Smooth muscle cell (in vitro differentiated cells): Measurements from ENCODE around the gene RSPH1. TPM values are rescaled to one million over a fixed set of nuclear protein-coding genes. Genes with fewer than 3 reads are reported as not detected.

Experiments
- DNase-seq: peaks from one replicate; lab custom pipeline; 2025; ENCODE audit not compliant: unreplicated experiment; lab: John Stamatoyannopoulos, UW
- H2AFZ ChIP-seq: fragments of 200-600 bp; sonication (generic); 2 replicates; pipeline ENCODE4 v1.6.0; 2016; ENCODE audit warnings: antibody characterized with exemption, low read depth, mild to moderate bottlenecking
- H3F3A ChIP-seq: fragments of 200-600 bp; sonication (generic); 2 replicates; pipeline ENCODE4 v1.6.0; 2017; ENCODE audit warnings: antibody characterized with exemption, low read depth
- H3K27ac ChIP-seq: fragments of 200-600 bp; sonication (generic); 2 replicates; pipeline ENCODE4 v1.5.1; 2016; ENCODE audit warnings: low read depth, mild to moderate bottlenecking
- H3K27me3 ChIP-seq: fragments of 200-600 bp; sonication (generic); 2 replicates; pipeline ENCODE4 v1.6.1; 2016; ENCODE audit warnings: low read depth, mild to moderate bottlenecking
- H3K36me3 ChIP-seq: fragments of 200-600 bp; sonication (generic); 2 replicates; pipeline ENCODE4 v1.5.1; 2016; ENCODE audit warnings: low read depth
- H3K4me1 ChIP-seq: fragments of 200-600 bp; sonication (generic); 2 replicates; pipeline ENCODE4 v1.5.1; 2016; ENCODE audit warnings: low read depth
- H3K4me2 ChIP-seq: fragments of 200-600 bp; sonication (generic); 2 replicates; pipeline ENCODE4 v1.6.0; 2016; ENCODE audit warnings: mild to moderate bottlenecking
- H3K4me3 ChIP-seq: fragments of 200-600 bp; sonication (generic); 2 replicates; pipeline ENCODE4 v1.5.1; 2016; ENCODE audit warnings: mild to moderate bottlenecking
- H3K79me2 ChIP-seq: fragments of 200-600 bp; sonication (generic); 2 replicates; pipeline ENCODE4 v1.6.0; 2016; ENCODE audit warnings: low read depth, mild to moderate bottlenecking
- H3K9ac ChIP-seq: fragments of 200-600 bp; sonication (generic); 2 replicates; pipeline ENCODE4 v1.6.0; 2016; ENCODE audit warnings: low read depth
- H3K9me3 ChIP-seq: fragments of 200-600 bp; sonication (generic); replicated peaks from 2 replicates; pipeline ENCODE4 v1.5.1; 2016; ENCODE audit warnings: low read depth
- H4K20me1 ChIP-seq: fragments of 200-600 bp; sonication (generic); 2 replicates; pipeline ENCODE4 v1.6.0; 2016; ENCODE audit warnings: low read depth
- CTCF ChIP-seq: fragments of 200-600 bp; sonication (generic); IDR thresholded peaks from 2 replicates; pipeline ENCODE4 v1.5.1; 2017; ENCODE audit warnings: borderline replicate concordance, mild to moderate bottlenecking, antibody characterized with exemption; ENCODE audit not compliant: insufficient read depth, poor library complexity, severe bottlenecking
- whole genome bisulfite sequencing: methylation state at CpG from one replicate; pipeline ENCODE4 v1.1.7; 2016; ENCODE audit warnings: low lambda C conversion rate; 5-methylcytosine and 5-hydroxymethylcytosine counted together
- polyA plus RNA-seq: library from polyadenylated mRNA; unstranded; fragments of >200 nt; fragmentation: Nextera tagmentation; extraction: Ambion mirVana; gene quantifications from 2 replicates; pipeline ENCODE4 v1.2.1, GENCODE V29; 2016
- total RNA-seq: library from RNA; depleted of rRNA; stranded (reverse); fragments of >200 nt; gene quantifications from 2 replicates; pipeline ENCODE4 v1.2.3, GENCODE V29; 2014

RSPH1 gene
- total and polyA plus RNA-seq, 2 experiments from 2014 or later: 0.16 TPM; not detected in 1

GRCh38 chr21:42446531-42446930 lies 49.5 kb downstream of the RSPH1 start:
- H4K20me1 ChIP-seq: no peaks in the 10 kb centered on the region
- no peak overlapping the region for H3K27ac ChIP-seq

GRCh38 chr21:42445311-42445710 lies 50.7 kb downstream of the RSPH1 start:
- H3K36me3 ChIP-seq: no peaks in the 10 kb centered on the region
- WGBS: 84% methylated on average over 7 of the region's 7 CpGs
- no peaks in the 10 kb centered on the region for H3K79me2 ChIP-seq
- peaks cover 7% of the 10 kb centered on the region for H3K27me3 ChIP-seq
- H3K9ac ChIP-seq: no peak overlapping the region
- no peak for DNase-seq
- H3F3A ChIP-seq: no peaks in the 10 kb centered on the region
- H3K4me1 ChIP-seq: no peaks in the 10 kb centered on the region
- H3K9me3 ChIP-seq: no peaks in the 10 kb centered on the region
- H2AFZ ChIP-seq: no peak overlapping the region
- H3K27ac ChIP-seq: no peak overlapping the region
- TF ChIP-seq CTCF: no peak
- no peak overlapping the region for H3K4me3 ChIP-seq
- H4K20me1 ChIP-seq: no peaks in the 10 kb centered on the region
- no peak overlapping the region for H3K4me2 ChIP-seq

More at GRCh38 chr21:42446531-42446930, 49.5 kb downstream of the RSPH1 start:
- Histone ChIP-seq H3K27me3 (peaks cover 7% of the 10 kb centered on the region), H3K4me3 (no peak overlapping the region), H3K9ac (no peak overlapping the region), H3K36me3 (no peaks in the 10 kb centered on the region), H3K79me2 (no peaks in the 10 kb centered on the region), H3K9me3 (no peaks in the 10 kb centered on the region), H3K4me2 (no peak overlapping the region), H2AFZ (no peak overlapping the region), H3F3A (no peaks in the 10 kb centered on the region), H3K4me1 (no peaks in the 10 kb centered on the region)
- no peak for TF ChIP-seq CTCF
- DNase-seq: no peak
- 96% methylated on average over 4 of the region's 4 CpGs for WGBS

GRCh38 chr21:42444745-42445059 lies 51.3 kb downstream of the RSPH1 start:
- Histone ChIP-seq H3K9ac (no peak overlapping the region), H3F3A (no peaks in the 10 kb centered on the region), H2AFZ (no peak overlapping the region), H4K20me1 (no peaks in the 10 kb centered on the region), H3K27ac (no peak overlapping the region), H3K27me3 (peaks cover 7% of the 10 kb centered on the region), H3K4me3 (no peak overlapping the region), H3K9me3 (no peaks in the 10 kb centered on the region), H3K36me3 (no peaks in the 10 kb centered on the region), H3K4me1 (no peaks in the 10 kb centered on the region), H3K79me2 (no peaks in the 10 kb centered on the region), H3K4me2 (no peak overlapping the region)
- WGBS: 86% methylated on average over 10 of the region's 10 CpGs
- no peak for TF ChIP-seq CTCF
- no peak for DNase-seq

GRCh38 chr21:42443876-42444744 lies 51.9 kb downstream of the RSPH1 start:
- WGBS: 90% methylated on average over 34 of the region's 34 CpGs
- TF ChIP-seq CTCF: no peak
- Histone ChIP-seq H2AFZ (no peak overlapping the region), H3F3A (no peaks in the 10 kb centered on the region), H3K9ac (no peak overlapping the region), H3K36me3 (no peaks in the 10 kb centered on the region), H3K79me2 (no peaks in the 10 kb centered on the region), H3K4me3 (no peak overlapping the region), H3K4me1 (no peaks in the 10 kb centered on the region), H3K27me3 (peaks cover 7% of the 10 kb centered on the region), H3K9me3 (no peaks in the 10 kb centered on the region), H3K27ac (no peak overlapping the region), H4K20me1 (no peaks in the 10 kb centered on the region), H3K4me2 (no peak overlapping the region)
- DNase-seq: no peak
